DND-41 (cell line): ENCODE results near the gene PCDHGB3.
"Not testable (repeated sequence)": the region's sequence is repeated elsewhere in the genome, so short reads cannot be mapped to it uniquely, and the experiment has no call there.

Source experiments
- ATAC-seq: fragments of 200-7000 bp; cut with Tn5 transposase; 3 replicates; pipeline ENCODE4 v1.9.1; 2021; ENCODE audit warnings: low read depth; ENCODE audit not compliant: insufficient read depth
- DNase-seq: peaks from one replicate; pipeline ENCODE4 v3.0.0-alpha.2; 2020
- H2AFZ ChIP-seq: 2 replicates; pipeline ENCODE4 v1.6.0; 2012; ENCODE audit warnings: low read depth, low read length
- H3K27ac ChIP-seq: 2 replicates; pipeline ENCODE4 v1.5.1; 2012; ENCODE audit warnings: low read length, inconsistent platforms
- H3K27me3 ChIP-seq: fragments of 200-600 bp; sonication (generic); 2 replicates; pipeline ENCODE4 v1.6.0; 2012; ENCODE audit warnings: low read length, mild to moderate bottlenecking, inconsistent platforms; ENCODE audit not compliant: insufficient read depth, poor library complexity
- H3K36me3 ChIP-seq: 2 replicates; pipeline ENCODE4 v1.5.1; 2012; ENCODE audit warnings: low read length, inconsistent platforms; ENCODE audit not compliant: insufficient read depth
- H3K4me1 ChIP-seq: 2 replicates; pipeline ENCODE4 v1.5.1; 2012; ENCODE audit warnings: mild to moderate bottlenecking, low read length; ENCODE audit not compliant: insufficient read depth
- H3K4me2 ChIP-seq: 2 replicates; pipeline ENCODE4 v1.6.0; 2012; ENCODE audit warnings: mild to moderate bottlenecking, moderate library complexity, low read length, inconsistent platforms; ENCODE audit not compliant: insufficient read depth
- H3K4me3 ChIP-seq, 2 experiments: fragments of 200-600 bp in 1 of 2; shearing (Covaris generic) in 1 of 2; 2 replicates each; pipeline ENCODE4 v1.5.1; 2012 to 2016; ENCODE audit warnings: inconsistent platforms in 2 of 2, low read length in 2 of 2, mild to moderate bottlenecking in 2 of 2, low read depth in 1 of 2, moderate library complexity in 1 of 2
- H3K79me2 ChIP-seq: 2 replicates; pipeline ENCODE4 v1.6.0; 2012; ENCODE audit warnings: low read length, inconsistent platforms; ENCODE audit not compliant: insufficient read depth
- H3K9ac ChIP-seq: 2 replicates; pipeline ENCODE4 v1.6.0; 2012; ENCODE audit warnings: low read depth, mild to moderate bottlenecking, inconsistent platforms, low read length, moderate library complexity
- H3K9me3 ChIP-seq: 2 replicates; pipeline ENCODE4 v1.5.1; 2012; ENCODE audit warnings: low read length, moderate library complexity, mild to moderate bottlenecking, inconsistent platforms; ENCODE audit not compliant: insufficient read depth, severe bottlenecking
- H4K20me1 ChIP-seq: 2 replicates; pipeline ENCODE4 v1.6.0; 2012; ENCODE audit warnings: low read length; ENCODE audit not compliant: insufficient read depth
- CTCF ChIP-seq: IDR thresholded peaks from 2 replicates; pipeline ENCODE4 v1.5.1; 2012; ENCODE audit warnings: borderline replicate concordance, low read length, moderate library complexity, mild to moderate bottlenecking; ENCODE audit not compliant: poor library complexity, severe bottlenecking; ENCODE audit errors: extremely low read depth
- EZH2 ChIP-seq: IDR thresholded peaks from 3 replicates; pipeline ENCODE4 v1.6.1; 2012; ENCODE audit warnings: borderline replicate concordance, low read depth, mild to moderate bottlenecking, moderate library complexity, low read length, inconsistent platforms; ENCODE audit not compliant: severe bottlenecking

PCDHGB3 gene

DNA sequence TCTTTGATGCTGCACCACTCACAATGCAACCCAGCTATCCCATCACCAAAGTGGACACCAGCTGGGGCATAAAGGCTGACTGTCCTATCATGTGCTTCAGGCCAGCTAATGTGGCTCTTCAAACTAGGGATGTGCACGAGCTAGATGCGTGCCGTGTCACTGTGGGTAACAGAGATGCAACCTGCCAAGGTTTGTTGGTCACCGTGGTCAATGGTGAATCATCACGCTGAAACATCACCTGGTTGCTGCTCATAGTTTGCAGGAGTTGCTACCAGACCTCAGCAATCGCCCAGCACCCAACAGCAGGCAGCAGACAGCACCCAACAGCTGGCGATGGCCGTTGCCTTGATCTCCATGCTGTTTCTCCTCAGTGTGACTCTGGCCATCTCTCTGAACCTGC lies 41.8 kb upstream of the PCDHGB3 start:
- no peak for ATAC-seq
- H3K4me2 ChIP-seq: no peak overlapping the region
- no peaks in the 10 kb centered on the region for H3K4me1 ChIP-seq
- no peaks in the 10 kb centered on the region for H3K36me3 ChIP-seq
- no peak overlapping the region for H3K4me3 ChIP-seq
- no peaks in the 10 kb centered on the region for H3K27me3 ChIP-seq
- H3K9me3 ChIP-seq: no peaks in the 10 kb centered on the region
- TF ChIP-seq CTCF: no peak
- H2AFZ ChIP-seq: no peak overlapping the region
- no peaks in the 10 kb centered on the region for H3K79me2 ChIP-seq
- no peak for DNase-seq
- no peak overlapping the region for H3K9ac ChIP-seq
- H4K20me1 ChIP-seq: no peaks in the 10 kb centered on the region
- H3K27ac ChIP-seq: no peak overlapping the region

DNA sequence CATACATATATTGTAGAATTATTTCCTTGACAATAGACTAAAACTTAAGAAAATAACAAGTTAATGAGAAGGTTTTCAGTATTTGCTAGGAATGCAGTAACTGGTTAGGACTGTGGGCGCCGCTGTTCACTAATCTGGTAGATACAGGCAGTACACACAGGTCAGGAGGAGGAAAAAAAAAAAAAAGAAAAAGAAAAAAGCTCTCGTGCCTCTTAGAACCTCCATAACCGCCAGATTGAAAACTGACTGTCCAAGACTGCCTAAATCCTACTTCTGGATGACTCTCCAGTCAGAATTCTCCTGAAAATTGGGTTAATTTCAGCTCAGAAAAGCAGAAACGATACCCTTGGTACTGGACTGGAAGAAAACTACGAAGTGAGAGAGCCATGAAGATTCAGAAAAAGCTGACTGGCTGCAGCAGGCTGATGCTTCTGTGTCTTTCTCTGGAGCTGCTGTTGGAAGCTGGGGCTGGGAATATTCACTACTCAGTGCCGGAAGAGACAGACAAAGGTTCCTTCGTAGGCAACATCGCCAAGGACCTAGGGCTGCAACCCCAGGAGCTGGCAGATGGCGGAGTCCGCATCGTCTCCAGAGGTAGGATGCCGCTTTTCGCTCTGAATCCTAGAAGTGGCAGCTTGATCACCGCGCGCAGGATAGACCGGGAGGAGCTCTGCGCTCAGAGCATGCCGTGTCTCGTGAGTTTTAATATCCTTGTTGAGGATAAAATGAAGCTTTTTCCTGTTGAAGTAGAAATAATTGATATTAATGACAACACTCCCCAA lies 39.6 kb upstream of the PCDHGB3 start, which contains the start of gene PCDHGA1:
Gene PCDHGA1, plus strand, starts transcription at position 216 of the 782 bp plus-strand sequence.
- Histone ChIP-seq H3K4me3 (no peak within 1 kb of the TSS), H3K36me3 (no peaks in the 10 kb centered on the region), H3K27ac (no peak within 1 kb of the TSS), H3K27me3 (no peaks in the 10 kb centered on the region), H2AFZ (no peak within 1 kb of the TSS), H3K79me2 (no peaks in the 10 kb centered on the region), H4K20me1 (no peaks in the 10 kb centered on the region), H3K4me1 (no peaks in the 10 kb centered on the region), H3K9ac (no peak within 1 kb of the TSS), H3K4me2 (no peak within 1 kb of the TSS), H3K9me3 (no peaks in the 10 kb centered on the region)
- TF ChIP-seq EZH2 (no peak), CTCF (no peak)
- ATAC-seq (no peak), DNase-seq (no peak)

- ATAC-seq, H3K9ac ChIP-seq, H3K4me2 ChIP-seq, H3K36me3 ChIP-seq, H4K20me1 ChIP-seq, H3K4me1 ChIP-seq, H3K79me2 ChIP-seq, H2AFZ ChIP-seq, DNase-seq, H3K4me3 ChIP-seq, H3K27ac ChIP-seq, H3K9me3 ChIP-seq, H3K27me3 ChIP-seq: not testable (repeated sequence)
These were observed 37.5 kb upstream of the PCDHGB3 start for GRCh38 chr5:141332571-141332970.

- Histone ChIP-seq H3K4me3 (no peak within 1 kb of the TSS), H3K27me3 (no peaks in the 10 kb centered on the region), H3K9me3 (no peaks in the 10 kb centered on the region), H3K4me2 (no peak within 1 kb of the TSS), H3K36me3 (no peaks in the 10 kb centered on the region), H4K20me1 (no peaks in the 10 kb centered on the region), H3K9ac (no peak within 1 kb of the TSS), H2AFZ (no peak within 1 kb of the TSS), H3K79me2 (no peaks in the 10 kb centered on the region), H3K4me1 (no peaks in the 10 kb centered on the region), H3K27ac (no peak within 1 kb of the TSS)
- DNase-seq (no peak), ATAC-seq (no peak)
- TF ChIP-seq CTCF (peak; percentile 34), EZH2 (no peak)
These were observed 31.3 kb upstream of the PCDHGB3 start, which contains the start of gene PCDHGA2 for GRCh38 chr5:141338538-141339306. Gene PCDHGA2, plus strand, starts transcription at chr5:141338760.

- not testable (repeated sequence) for H2AFZ ChIP-seq, H3K9me3 ChIP-seq, H3K36me3 ChIP-seq, H3K4me2 ChIP-seq, H3K9ac ChIP-seq, H4K20me1 ChIP-seq, ATAC-seq, H3K4me3 ChIP-seq, H3K27me3 ChIP-seq, H3K79me2 ChIP-seq, DNase-seq, H3K4me1 ChIP-seq, H3K27ac ChIP-seq
These were observed 29.2 kb upstream of the PCDHGB3 start for GRCh38 chr5:141340781-141341354.
